HEK293 (cell line): ENCODE measurements around the gene FADD.

ENCODE experiments used
- CTCF ChIA-PET: fragments of 350-600 bp; formaldehyde crosslinking; extraction: SDS; loops from one replicate; lab custom pipeline; 2021; ENCODE audit warnings: antibody characterized with exemption; lab: Yijun Ruan, JAX
- POLR2A ChIA-PET: fragments of 300-600 bp; formaldehyde crosslinking; extraction: SDS; loops from one replicate; lab custom pipeline; 2020; ENCODE audit warnings: antibody characterized with exemption, inconsistent platforms; lab: Yijun Ruan, JAX
- H3K27ac ChIP-seq: fragments of 200-500 bp; sonication (Bioruptor generic); 2 replicates; pipeline ENCODE4 v1.5.1; 2014; ENCODE audit warnings: low read depth, low read length, control low read depth, inconsistent platforms; ENCODE audit errors: extremely low read depth
- H3K36me3 ChIP-seq, 2 experiments: fragments of 200-500 bp in 1 of 2; sonication (Bioruptor generic) in 1 of 2; 1 replicate in 1 of 2; 2 replicates in 1 of 2; pipeline ENCODE4 v1.5.1; 2014 to 2017; ENCODE audit warnings: inconsistent platforms in 2 of 2, low read length in 2 of 2; ENCODE audit not compliant: control insufficient read depth in 2 of 2, insufficient read depth in 1 of 2
- H3K4me1 ChIP-seq: fragments of 200-500 bp; sonication (Bioruptor generic); 2 replicates; pipeline ENCODE4 v1.5.1; 2014; ENCODE audit warnings: mild to moderate bottlenecking, low read length, inconsistent platforms; ENCODE audit not compliant: control insufficient read depth, insufficient read depth
- H3K4me3 ChIP-seq: 2 replicates; pipeline ENCODE4 v1.5.1; 2011; ENCODE audit warnings: low read depth, mild to moderate bottlenecking, control low read depth, low read length, moderate library complexity
- H3K9me3 ChIP-seq: fragments of 200-500 bp; sonication (Bioruptor generic); 2 replicates; pipeline ENCODE4 v1.5.1; 2014; ENCODE audit warnings: low read depth, low read length, inconsistent platforms; ENCODE audit not compliant: control insufficient read depth, insufficient read depth
- GLI2 ChIP-seq: fragments of 450-650 bp; formaldehyde crosslinking; IDR thresholded peaks from 2 replicates; pipeline ENCODE4; 2017; ENCODE audit warnings: missing biosample characterization, missing genetic modification characterization, low read depth, borderline replicate concordance
- GLIS2 ChIP-seq: fragments of 450-650 bp; formaldehyde crosslinking; IDR thresholded peaks from 2 replicates; pipeline ENCODE4 v1.5.1; 2016; ENCODE audit warnings: missing biosample characterization, missing genetic modification characterization
- KLF16 ChIP-seq: fragments of 450-650 bp; formaldehyde crosslinking; IDR thresholded peaks from 2 replicates; pipeline ENCODE4 v1.5.1; 2017; ENCODE audit warnings: missing biosample characterization, missing genetic modification characterization
- REST ChIP-seq: fragments of 450-650 bp; formaldehyde crosslinking; IDR thresholded peaks from 2 replicates; pipeline ENCODE4 v1.5.1; 2016; ENCODE audit warnings: missing biosample characterization, missing genetic modification characterization
- SCRT1 ChIP-seq: fragments of 450-650 bp; formaldehyde crosslinking; IDR thresholded peaks from 2 replicates; pipeline ENCODE4 v1.5.1; 2016; ENCODE audit warnings: missing biosample characterization, missing genetic modification characterization, borderline replicate concordance
- SCRT2 ChIP-seq: fragments of 450-650 bp; formaldehyde crosslinking; IDR thresholded peaks from 2 replicates; pipeline ENCODE4 v1.5.1; 2016; ENCODE audit warnings: missing biosample characterization, missing genetic modification characterization
- TRIM28 ChIP-seq: IDR thresholded peaks from 2 replicates; pipeline ENCODE4 v1.6.1; 2011; ENCODE audit warnings: low read length, control low read depth, borderline replicate concordance
- ZNF121 ChIP-seq: fragments of 450-650 bp; formaldehyde crosslinking; IDR thresholded peaks from 2 replicates; pipeline ENCODE4 v1.5.1; 2016; ENCODE audit warnings: missing biosample characterization, missing genetic modification characterization
- ZNF174 ChIP-seq: fragments of 450-650 bp; formaldehyde crosslinking; IDR thresholded peaks from 2 replicates; pipeline ENCODE4 v1.5.0; 2017; ENCODE audit warnings: missing biosample characterization, mild to moderate bottlenecking, missing genetic modification characterization
- ZNF221 ChIP-seq: fragments of 450-650 bp; formaldehyde crosslinking; IDR thresholded peaks from 2 replicates; pipeline ENCODE4 v1.5.1; 2017; ENCODE audit warnings: missing biosample characterization, missing genetic modification characterization, borderline replicate concordance
- ZNF223 ChIP-seq: fragments of 450-650 bp; formaldehyde crosslinking; IDR thresholded peaks from 2 replicates; pipeline ENCODE4 v1.5.1; 2016; ENCODE audit warnings: missing biosample characterization, missing genetic modification characterization
- ZNF24 ChIP-seq: fragments of 450-650 bp; formaldehyde crosslinking; IDR thresholded peaks from 2 replicates; pipeline ENCODE4 v1.5.1; 2016; ENCODE audit warnings: missing biosample characterization, missing genetic modification characterization
- ZNF280D ChIP-seq: fragments of 450-650 bp; formaldehyde crosslinking; IDR thresholded peaks from 2 replicates; pipeline ENCODE4 v1.5.1; 2016; ENCODE audit warnings: missing biosample characterization, missing genetic modification characterization
- ZNF335 ChIP-seq: fragments of 450-650 bp; formaldehyde crosslinking; conservative IDR thresholded peaks from 2 replicates; pipeline ENCODE4 v1.5.1; 2016; ENCODE audit warnings: missing biosample characterization, missing genetic modification characterization
- ZNF423 ChIP-seq: fragments of 450-650 bp; formaldehyde crosslinking; IDR thresholded peaks from 2 replicates; pipeline ENCODE4 v1.5.1; 2016; ENCODE audit warnings: missing biosample characterization, missing genetic modification characterization
- ZNF426 ChIP-seq: fragments of 450-650 bp; formaldehyde crosslinking; IDR thresholded peaks from 2 replicates; pipeline ENCODE4 v1.5.1; 2017; ENCODE audit warnings: missing biosample characterization, missing genetic modification characterization, mild to moderate bottlenecking, inconsistent platforms, moderate library complexity
- ZNF621 ChIP-seq: fragments of 450-650 bp; formaldehyde crosslinking; IDR thresholded peaks from 2 replicates; pipeline ENCODE4 v1.5.1; 2017; ENCODE audit warnings: missing biosample characterization, missing genetic modification characterization
- ZNF660 ChIP-seq: fragments of 450-650 bp; IDR thresholded peaks from 2 replicates; pipeline ENCODE4 v1.5.1; 2018; ENCODE audit warnings: missing biosample characterization, mild to moderate bottlenecking, missing genetic modification characterization
- ZNF76 ChIP-seq: fragments of 450-650 bp; formaldehyde crosslinking; IDR thresholded peaks from 2 replicates; pipeline ENCODE4; 2016; ENCODE audit warnings: low read depth, missing biosample characterization, missing genetic modification characterization, borderline replicate concordance
- ZNF830 ChIP-seq: fragments of 450-650 bp; IDR thresholded peaks from 2 replicates; pipeline ENCODE4 v1.5.0; 2018; ENCODE audit warnings: missing biosample characterization, missing genetic modification characterization, low read depth, mild to moderate bottlenecking, moderate library complexity
- ZNF843 ChIP-seq: fragments of 450-650 bp; formaldehyde crosslinking; IDR thresholded peaks from 2 replicates; pipeline ENCODE4 v1.5.1; 2016; ENCODE audit warnings: missing biosample characterization, missing genetic modification characterization
- ZSCAN18 ChIP-seq: fragments of 450-650 bp; formaldehyde crosslinking; IDR thresholded peaks from 2 replicates; pipeline ENCODE4 v1.5.1; 2016; ENCODE audit warnings: missing biosample characterization, missing genetic modification characterization
- ZSCAN30 ChIP-seq: fragments of 450-650 bp; IDR thresholded peaks from 2 replicates; pipeline ENCODE4 v1.5.1; 2018; ENCODE audit warnings: missing biosample characterization, mild to moderate bottlenecking, missing genetic modification characterization, moderate library complexity
- TF ChIP-seq, protein P1 (sequence below): fragments of 450-650 bp; formaldehyde crosslinking; IDR thresholded peaks from 2 replicates; pipeline ENCODE4 v1.5.1; 2016; ENCODE audit warnings: missing biosample characterization, missing genetic modification characterization

FADD gene

GRCh38 chr11:70202920-70203750 lies at the start of gene FADD (continued):
- TF ChIP-seq ZSCAN30 (peak; percentile 65), ZNF621 (tag by site-specific recombination) (no peak), ZNF660 (tag by site-specific recombination) (0 out of 2 replicates have a peak, but pooled peaks have one; percentile 9), ZNF221 (no peak), TRIM28 (peak; percentile 22; the same call in 1 of the 2 replicates), ZNF121 (tag by site-specific recombination) (no peak), GLIS2 (tag by site-specific recombination) (peak; percentile 59; the same call in 1 of the 2 replicates), ZNF843 (tag by site-specific recombination) (0 out of 2 replicates have a peak, but pooled peaks have one; percentile 14), ZNF335 (peak; percentile 75), SCRT1 (tag by site-specific recombination) (peak; percentile 92)

DNA sequence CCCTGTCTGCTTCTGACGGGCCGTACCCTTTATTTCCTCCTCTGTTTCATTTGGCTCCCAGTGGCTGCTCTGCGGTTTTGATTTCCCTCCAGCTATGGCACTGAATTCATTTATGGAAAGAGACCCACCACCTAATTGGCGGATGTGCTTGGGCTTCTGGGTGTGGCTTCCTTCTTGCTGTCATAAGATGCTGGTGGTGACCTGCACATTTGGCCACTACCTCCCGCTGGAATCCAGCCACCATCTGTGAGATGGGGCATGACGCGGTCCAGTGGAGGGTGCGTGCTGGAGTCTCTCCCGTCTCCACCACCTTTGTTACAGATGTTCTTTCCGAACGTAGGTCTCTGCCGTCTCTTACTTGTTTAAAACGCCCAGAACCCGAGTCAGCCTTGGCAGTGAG lies 47.7 kb upstream of the FADD start:
- TF ChIP-seq REST (tag by site-specific recombination) (no peak), ZNF423 (tag by site-specific recombination) (no peak), ZNF76 (tag by site-specific recombination) (no peak), ZNF24 (tag by site-specific recombination) (no peak), ZNF830 (tag by site-specific recombination) (no peak)
- TF ChIP-seq, protein P1, sequence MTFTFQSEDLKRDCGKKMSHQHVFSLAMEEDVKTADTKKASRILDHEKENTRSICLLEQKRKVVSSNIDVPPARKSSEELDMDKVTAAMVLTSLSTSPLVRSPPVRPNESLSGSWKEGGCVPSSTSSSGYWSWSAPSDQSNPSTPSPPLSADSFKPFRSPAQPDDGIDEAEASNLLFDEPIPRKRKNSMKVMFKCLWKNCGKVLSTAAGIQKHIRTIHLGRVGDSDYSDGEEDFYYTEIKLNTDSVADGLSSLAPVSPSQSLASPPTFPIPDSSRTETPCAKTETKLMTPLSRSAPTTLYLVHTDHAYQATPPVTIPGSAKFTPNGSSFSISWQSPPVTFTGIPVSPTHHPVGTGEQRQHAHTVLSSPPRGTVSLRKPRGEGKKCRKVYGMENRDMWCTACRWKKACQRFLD (tag by site-specific recombination): no peak
- TF ChIP-seq, all 188 proteins: peak for 0
- CTCF ChIA-PET: no interaction called here

GRCh38 chr11:70156291-70157037 lies 46.6 kb upstream of the FADD start:
- Histone ChIP-seq H3K27ac (no peak overlapping the region), H3K9me3 (no peaks in the 10 kb centered on the region), H3K4me3 (no peak overlapping the region), H3K4me1 (no peaks in the 10 kb centered on the region), H3K36me3 (no peaks in the 10 kb centered on the region)
- ChIA-PET CTCF (no interaction called here), POLR2A (no interaction called here)
- TF ChIP-seq SCRT2 (tag by site-specific recombination) (no peak), GLI2 (tag by site-specific recombination) (no peak), KLF16 (tag by site-specific recombination) (no peak), ZNF280D (tag by site-specific recombination) (no peak), ZNF223 (tag by site-specific recombination) (no peak), ZNF174 (tag by site-specific recombination) (no peak), ZNF426 (tag by site-specific recombination) (no peak), ZSCAN18 (no peak)

More for the DNA sequence above, 47.7 kb upstream of the FADD start:
- Histone ChIP-seq H3K4me3 (no peak overlapping the region), H3K36me3 (no peaks in the 10 kb centered on the region), H3K27ac (no peak overlapping the region), H3K4me1 (no peaks in the 10 kb centered on the region), H3K9me3 (no peaks in the 10 kb centered on the region)
- POLR2A ChIA-PET: no interaction called here
